ENCODE data around the gene NT5C3A. TPM values are rescaled to one million over a fixed set of nuclear protein-coding genes. Genes with fewer than 3 reads are reported as not detected.

Gene NT5C3A
- total and polyA plus RNA-seq, 2 of the 13 experiments (the other 11 are each of a cell fraction or from before 2014, with no cell fraction given), result 16.9 to 34.0 TPM

DNA sequence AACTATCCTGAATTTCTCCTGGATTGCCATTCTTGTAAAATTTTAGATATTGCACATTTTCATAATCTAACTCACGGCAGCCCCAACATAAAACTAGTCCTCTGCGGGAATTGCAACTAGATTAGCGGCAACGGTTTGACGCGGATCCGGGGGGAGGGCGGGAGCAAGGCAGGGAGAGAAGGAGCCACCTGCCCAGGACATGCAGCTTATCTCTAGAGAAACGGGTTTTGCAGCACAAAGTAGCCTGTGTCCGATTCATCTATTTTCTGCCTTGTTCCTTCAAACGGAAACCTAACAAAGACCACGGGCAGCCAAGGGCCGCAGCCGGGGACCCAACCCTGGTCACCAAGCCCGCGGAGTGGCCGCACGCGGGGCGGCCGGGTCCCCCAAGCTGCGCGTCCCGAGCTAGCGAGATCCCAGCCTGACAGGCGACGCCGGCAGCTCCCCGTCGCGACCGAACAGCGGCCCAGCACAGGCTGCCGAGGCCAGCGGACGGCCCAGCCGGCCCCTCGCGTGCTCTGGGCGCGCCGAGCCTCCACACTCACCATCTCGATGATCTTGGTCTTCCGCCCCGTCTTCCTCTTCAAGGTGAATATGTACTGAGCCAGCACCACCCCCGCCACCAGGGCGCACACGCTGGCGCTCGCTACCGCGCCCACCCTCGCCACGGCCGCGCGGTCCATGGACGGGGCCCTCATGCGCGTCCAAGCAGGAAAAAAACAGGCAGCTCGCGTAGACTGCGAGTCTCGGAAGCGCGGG lies at the start of gene NT5C3A (continued):
- no peak for TF ChIP-seq SATB2 (CRISPR knock-in tag; IDR thresholded peaks at IDR 0.05)
- no peak for TF ChIP-seq FOXM1 (CRISPR knock-in tag; IDR thresholded peaks at IDR 0.05)
- TF ChIP-seq RNF2 (conservative IDR thresholded peaks at IDR 0.05; ENCODE audit: low read depth), result peak; percentile 66
- no peak for TF ChIP-seq HMGA1 (CRISPR knock-in tag; conservative IDR thresholded peaks at IDR 0.05)
- TF ChIP-seq, protein P1, sequence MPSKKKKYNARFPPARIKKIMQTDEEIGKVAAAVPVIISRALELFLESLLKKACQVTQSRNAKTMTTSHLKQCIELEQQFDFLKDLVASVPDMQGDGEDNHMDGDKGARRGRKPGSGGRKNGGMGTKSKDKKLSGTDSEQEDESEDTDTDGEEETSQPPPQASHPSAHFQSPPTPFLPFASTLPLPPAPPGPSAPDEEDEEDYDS (CRISPR knock-in tag; IDR thresholded peaks at IDR 0.05), result no peak
- TF ChIP-seq HDAC2 (CRISPR knock-in tag; IDR thresholded peaks at IDR 0.05), result no peak
- no peak for TF ChIP-seq CAMTA2 (CRISPR knock-in tag; IDR thresholded peaks at IDR 0.05; ENCODE audit: borderline replicate concordance)
- no peak for TF ChIP-seq ZNF670 (CRISPR knock-in tag; IDR thresholded peaks at IDR 0.05; ENCODE audit: borderline replicate concordance)
- no peak for TF ChIP-seq TBP (CRISPR knock-in tag; IDR thresholded peaks at IDR 0.05)
- no peak for TF ChIP-seq ZNF460 (CRISPR knock-in tag; IDR thresholded peaks at IDR 0.05; ENCODE audit: borderline replicate concordance)
- no peak for TF ChIP-seq ZXDC (CRISPR knock-in tag; IDR thresholded peaks at IDR 0.05)
- TF ChIP-seq TAF1 (CRISPR knock-in tag; IDR thresholded peaks at IDR 0.05), result peak; percentile 84
- no peak; the same call in 1 of the 2 replicates for TF ChIP-seq ETS1 (CRISPR knock-in tag; IDR thresholded peaks at IDR 0.05)
- TF ChIP-seq ZNF691 (CRISPR knock-in tag; IDR thresholded peaks at IDR 0.05; ENCODE audit: borderline replicate concordance, low read depth), result peak; percentile 87
- TF ChIP-seq, protein P2, sequence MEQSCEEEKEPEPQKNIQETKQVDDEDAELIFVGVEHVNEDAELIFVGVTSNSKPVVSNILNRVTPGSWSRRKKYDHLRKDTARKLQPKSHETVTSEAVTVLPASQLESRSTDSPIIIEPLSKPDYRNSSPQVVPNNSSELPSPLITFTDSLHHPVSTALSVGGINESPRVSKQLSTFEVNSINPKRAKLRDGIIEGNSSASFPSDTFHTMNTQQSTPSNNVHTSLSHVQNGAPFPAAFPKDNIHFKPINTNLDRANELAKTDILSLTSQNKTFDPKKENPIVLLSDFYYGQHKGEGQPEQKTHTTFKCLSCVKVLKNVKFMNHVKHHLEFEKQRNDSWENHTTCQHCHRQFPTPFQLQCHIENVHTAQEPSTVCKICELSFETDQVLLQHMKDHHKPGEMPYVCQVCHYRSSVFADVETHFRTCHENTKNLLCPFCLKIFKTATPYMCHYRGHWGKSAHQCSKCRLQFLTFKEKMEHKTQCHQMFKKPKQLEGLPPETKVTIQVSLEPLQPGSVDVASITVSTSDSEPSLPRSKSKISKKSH (CRISPR knock-in tag; IDR thresholded peaks at IDR 0.05; ENCODE audit: borderline replicate concordance), result no peak; the same call in 1 of the 2 replicates
- no peak for TF ChIP-seq SUZ12 (IDR thresholded peaks at IDR 0.05; ENCODE audit: low read depth, low read length)
- no peak; the same call in 1 of the 2 replicates for TF ChIP-seq ATF6 (CRISPR knock-in tag; conservative IDR thresholded peaks at IDR 0.05)
- no peak for TF ChIP-seq ESRRA (CRISPR knock-in tag; IDR thresholded peaks at IDR 0.05; ENCODE audit: low read depth)
- 0 out of 2 replicates have a peak, but pooled peaks have one; percentile 23 for TF ChIP-seq SALL2 (CRISPR knock-in tag; IDR thresholded peaks at IDR 0.05)
- TF ChIP-seq ISL2 (CRISPR knock-in tag; IDR thresholded peaks at IDR 0.05), result peak; percentile 65; the same call in 1 of the 2 replicates

Measured in HepG2 (cell line).